K562 (cell line): ENCODE measurements around the gene PTTG1IP. TPM values are rescaled to one million over a fixed set of nuclear protein-coding genes. Genes with fewer than 3 reads are reported as not detected.

ENCODE experiments used
- ATAC-seq: fragments of 200-7000 bp; cut with Tn5 transposase; 3 replicates; pipeline ENCODE4 v1.9.1; 2020; ENCODE audit warnings: moderate library complexity
- BruUV-seq: library from RNA; stranded (reverse); fragments of 400-500 nt; replicated peaks from 2 replicates; lab custom pipeline; 2021; lab: Mats Ljungman, UMichigan
- CTCF ChIA-PET: fragments of 300-600 bp; formaldehyde crosslinking; extraction: SDS; loops from one replicate; lab custom pipeline; 2021; ENCODE audit warnings: low intra/inter-chr PET ratio; lab: Yijun Ruan, JAX
- POLR2A ChIA-PET: fragments of 300-600, 350-650 bp; sonication (Branson Sonifier 250); formaldehyde crosslinking; extraction: SDS; loops from one replicate; lab custom pipeline; 2021; ENCODE audit warnings: antibody characterized with exemption, inconsistent platforms; lab: Yijun Ruan, JAX
- DNase-seq, 4 experiments: peaks; one replicate each; pipeline versions ENCODE4 v3.0.0 to v3.0.0-alpha.2; 2011 to 2018; ENCODE audit warnings: low spot score in 3 of 4, mixed read lengths in 3 of 4; ENCODE audit errors: extremely low read depth in 1 of 4
- FAIRE-seq: peaks from 2 replicates; lab custom pipeline; 2011; peaks lifted over from hg19 to GRCh38; lab: Jason Lieb, UNC
- H2AFZ ChIP-seq: 2 replicates; pipeline ENCODE4 v1.6.0; 2011; ENCODE audit warnings: low read depth, low read length, control low read depth, inconsistent platforms
- H3K27ac ChIP-seq: fragments of 200-600 bp; 3 replicates; pipeline ENCODE4 v1.8.0; 2011; ENCODE audit warnings: low read depth, mild to moderate bottlenecking, control low read depth, inconsistent platforms, low read length, moderate library complexity, mixed read lengths; ENCODE audit errors: extremely low read depth
- H3K27me3 ChIP-seq, 2 experiments: fragments of 300-600 bp in 1 of 2; 2 replicates in 1 of 2; 3 replicates in 1 of 2; pipeline versions ENCODE4 v1.6.0 to v1.8.0; 2011; ENCODE audit warnings: inconsistent platforms in 2 of 2, low read length in 2 of 2, mild to moderate bottlenecking in 1 of 2, mixed read lengths in 1 of 2, moderate library complexity in 1 of 2; ENCODE audit not compliant: control insufficient read depth in 2 of 2, insufficient read depth in 2 of 2
- H3K36me3 ChIP-seq: fragments of 300-600 bp; 3 replicates; pipeline ENCODE4 v1.8.0; 2011; ENCODE audit warnings: mild to moderate bottlenecking, low read length, inconsistent platforms; ENCODE audit not compliant: control insufficient read depth, insufficient read depth
- H3K4me1 ChIP-seq, 2 experiments: fragments of 200-600 bp in 1 of 2; replicated peaks in 1 of 2; 2 replicates in 1 of 2; 3 replicates in 1 of 2; pipeline versions ENCODE4 v1.5.1 to v1.8.0; 2011; ENCODE audit warnings: inconsistent platforms in 2 of 2, low read length in 2 of 2, mild to moderate bottlenecking in 1 of 2, mixed read lengths in 1 of 2, moderate library complexity in 1 of 2; ENCODE audit not compliant: control insufficient read depth in 2 of 2, insufficient read depth in 2 of 2
- H3K4me2 ChIP-seq: 2 replicates; pipeline ENCODE4 v1.6.1; 2011; ENCODE audit warnings: low read length, control low read depth, inconsistent platforms, mixed read lengths; ENCODE audit not compliant: insufficient read depth
- H3K4me3 ChIP-seq: fragments of 200-600 bp; sonication (generic), shearing (Covaris generic); 2 replicates; pipeline ENCODE4 v1.5.1; 2016; ENCODE audit warnings: control low read depth, inconsistent platforms
- H3K79me2 ChIP-seq: fragments of 200-600 bp; 3 replicates; pipeline ENCODE4 v1.8.0; 2011; ENCODE audit warnings: low read length, inconsistent platforms; ENCODE audit not compliant: control insufficient read depth, insufficient read depth
- H3K9ac ChIP-seq, 2 experiments: 2 replicates each; pipeline versions ENCODE4 v1.6.0 to v1.6.1; 2011; ENCODE audit warnings: low read depth in 2 of 2, low read length in 2 of 2, control low read depth in 1 of 2, inconsistent platforms in 1 of 2, mild to moderate bottlenecking in 1 of 2, mixed read lengths in 1 of 2; ENCODE audit not compliant: insufficient read depth in 1 of 2
- H3K9me1 ChIP-seq: one replicate; pipeline ENCODE4 v1.6.0; 2011; ENCODE audit warnings: inconsistent platforms, mild to moderate bottlenecking, low read length, moderate library complexity; ENCODE audit not compliant: control insufficient read depth, insufficient read depth
- H3K9me3 ChIP-seq: replicated peaks from 2 replicates; pipeline ENCODE4 v1.5.1; 2011; ENCODE audit warnings: low read depth, low read length, inconsistent platforms; ENCODE audit not compliant: control insufficient read depth, insufficient read depth
- H4K20me1 ChIP-seq: replicated peaks from 2 replicates; pipeline ENCODE4 v1.6.1; 2011; ENCODE audit warnings: low read length, inconsistent platforms, mixed read lengths; ENCODE audit not compliant: control insufficient read depth, insufficient read depth
- BHLHE40 ChIP-seq: IDR thresholded peaks from 2 replicates; pipeline ENCODE4 v1.6.1; 2011; ENCODE audit warnings: low read length, improper control_type of control experiment
- FOS ChIP-seq: IDR thresholded peaks from 3 replicates; pipeline ENCODE4 v1.6.1; 2011; ENCODE audit not compliant: insufficient read length; ENCODE audit errors: extremely low read depth
- FOSL1 ChIP-seq: fragments of 200-800 bp; sonication (Bioruptor generic); conservative IDR thresholded peaks from 2 replicates; pipeline ENCODE4 v1.6.1; 2016; ENCODE audit warnings: missing genetic modification characterization, missing compliant biosample characterization
- IRF2 ChIP-seq: sonication (generic); formaldehyde crosslinking; IDR thresholded peaks from 2 replicates; pipeline ENCODE4 v1.8.1; 2022; ENCODE audit warnings: mild to moderate bottlenecking, missing genetic modification reagents
- PTBP1 ChIP-seq: fragments of 200-400 bp; formaldehyde crosslinking; IDR thresholded peaks from 2 replicates; pipeline ENCODE4 v1.6.1; 2017; ENCODE audit warnings: low read depth, low read length
- SAP30 ChIP-seq: fragments of 200-600 bp; sonication (generic); IDR thresholded peaks from 2 replicates; pipeline ENCODE4 v1.6.1; 2012; ENCODE audit warnings: borderline replicate concordance, low read depth, mild to moderate bottlenecking, moderate library complexity, low read length, control low read depth, inconsistent platforms; ENCODE audit not compliant: insufficient read depth, poor library complexity, severe bottlenecking
- SRSF1 ChIP-seq: fragments of 200-400 bp; formaldehyde crosslinking; IDR thresholded peaks from 2 replicates; pipeline ENCODE4 v1.6.1; 2017; ENCODE audit warnings: mild to moderate bottlenecking, low read depth, low read length, moderate library complexity
- ZNF274 ChIP-seq: IDR thresholded peaks from 2 replicates; pipeline ENCODE4 v1.6.1; 2011; ENCODE audit warnings: low read depth, mild to moderate bottlenecking, low read length, moderate library complexity, borderline replicate concordance
- WGBS: fragments of 100-300 bp; shearing (Covaris generic); methylation state at CpG from one replicate; pipeline ENCODE4 v1.1.6; 2016; ENCODE audit warnings: low coverage, mixed read lengths; ENCODE audit not compliant: insufficient coverage; ENCODE audit errors: missing lambda C conversion rate; 5-methylcytosine and 5-hydroxymethylcytosine counted together
- in situ Hi-C: fragments of 300-500 bp; cut with MboI; formaldehyde crosslinking; loops from 4 replicates; pipeline ENCODE4 v1.15.0; 2018; ENCODE audit warnings: inconsistent platforms, mixed read lengths
- intact Hi-C: fragments of 100-400 bp; cut with micrococcal nuclease; formaldehyde crosslinking; loops from 2 replicates; pipeline ENCODE4 v1.14.2; 2022
- polyA plus RNA-seq, 8 experiments: library from polyadenylated mRNA; depleted of rRNA in 4 of 8; stranded (reverse) in 5 of 8; unstranded in 3 of 8; fragments of >200 nt; fragmentation: Nextera tagmentation in 2 of 8; fragmentation: Illumina TruSeq in 1 of 8; extraction: Ambion mirVana in 2 of 8; extraction: Trizol in 1 of 8; gene quantifications; 2 replicates each; pipeline versions ENCODE4 v1.2.1 to v1.2.3, GENCODE V29; 2011 to 2014; ENCODE audit warnings: inconsistent platforms in 1 of 8, missing spikeins in 1 of 8
- total RNA-seq, 7 experiments: library from RNA; depleted of rRNA in 6 of 7; stranded (reverse); fragments of >200 nt in 6 of 7; fragmentation: Illumina TruSeq in 2 of 7; extraction: Trizol in 2 of 7; gene quantifications; 2 replicates each; pipeline versions ENCODE4 v1.2.1 to v1.2.3, GENCODE V29; 2011 to 2021; ENCODE audit warnings: low replicate concordance in 1 of 7
- TF ChIP-seq, protein P1 (sequence below): fragments of 250-450 bp; sonication (Bioruptor Pico); IDR thresholded peaks from 2 replicates; pipeline ENCODE4 v1.4.0; 2020

PTTG1IP gene
- total and polyA plus RNA-seq, 9 of the 15 experiments (the other 6 are each of a cell fraction or from before 2014, with no cell fraction given) = 5.0 to 99.3 (median 82.4) TPM

- 38% methylated on average over 22 of the region's 24 CpGs for WGBS
- intact Hi-C loops = no loop called here
- CTCF ChIA-PET = no interaction called here
- no peak overlapping the region for H2AFZ ChIP-seq
- peak overlapping the region in 1 of 2 experiments; percentile 11; a peak in 1 of 4 replicates for H3K9ac ChIP-seq
- peaks cover 0 to 62% of the 10 kb centered on the region in 2 experiments; a peak in 2 of 5 replicates for H3K4me1 ChIP-seq
- H3K9me1 ChIP-seq = peaks cover 3% of the 10 kb centered on the region
- no peak for FAIRE-seq
- BruUV-seq = no TSS peak
- H3K27me3 ChIP-seq = peaks cover 23 to 65% of the 10 kb centered on the region in 2 experiments; a peak in 4 of 5 replicates
- peaks cover 20% of the 10 kb centered on the region for H4K20me1 ChIP-seq
- H3K27ac ChIP-seq = no peak overlapping the region
- TF ChIP-seq FOSL1 (tag) (no peak), FOS (no peak)
- TF ChIP-seq, all 486 proteins: peak for 0
- Histone ChIP-seq H3K4me2 (no peak overlapping the region), H3K9me3 (no peaks in the 10 kb centered on the region), H3K79me2 (no peaks in the 10 kb centered on the region), H3K36me3 (no peaks in the 10 kb centered on the region), H3K4me3 (no peak overlapping the region)
- ATAC-seq = no peak
- POLR2A ChIA-PET = interaction anchor here (0.6 to 1.2 kb wide), 3 partner anchors 28 to 92 kb away, joined by 3 to 4 read pairs (median 4); no protein-coding TSS in a partner anchor
- in situ Hi-C loops = no loop called here
- DNase-seq = no peak
Observed at GRCh38 chr21:44887807-44888580, 14.5 kb upstream of the PTTG1IP start.

GRCh38 chr21:44887126-44887806 lies 13.8 kb upstream of the PTTG1IP start:
- Histone ChIP-seq H3K9ac (0 out of 4 replicates have a peak overlapping the region, but pooled peaks of 1 of the 2 experiments have one; percentile 11), H3K27me3 (peaks cover 23 to 64% of the 10 kb centered on the region in 2 experiments; a peak in 4 of 5 replicates), H2AFZ (no peak overlapping the region), H3K4me2 (no peak overlapping the region), H4K20me1 (peaks cover 16% of the 10 kb centered on the region), H3K9me3 (no peaks in the 10 kb centered on the region), H3K4me1 (peaks cover 0 to 61% of the 10 kb centered on the region in 2 experiments; a peak in 2 of 5 replicates), H3K4me3 (no peak overlapping the region), H3K27ac (no peak overlapping the region), H3K79me2 (no peaks in the 10 kb centered on the region), H3K36me3 (no peaks in the 10 kb centered on the region), H3K9me1 (peaks cover 3% of the 10 kb centered on the region)
- DNase-seq = no peak
- 27% methylated on average over 11 of the region's 11 CpGs for WGBS
- FAIRE-seq = no peak
- ChIA-PET CTCF (no interaction called here), POLR2A (interaction anchor here (1.2 kb wide), 1 partner anchor 32 kb away, joined by 3 read pairs; no protein-coding TSS in a partner anchor)
- in situ Hi-C loops = no loop called here
- no TSS peak for BruUV-seq
- ATAC-seq = peak; percentile 6; the same call in 1 of the 3 replicates
- intact Hi-C loops = no loop called here
- TF ChIP-seq SRSF1 (no peak), SAP30 (no peak), BHLHE40 (no peak), ZNF274 (no peak), PTBP1 (no peak), IRF2 (CRISPR knock-in tag) (no peak)
- TF ChIP-seq, protein P1, sequence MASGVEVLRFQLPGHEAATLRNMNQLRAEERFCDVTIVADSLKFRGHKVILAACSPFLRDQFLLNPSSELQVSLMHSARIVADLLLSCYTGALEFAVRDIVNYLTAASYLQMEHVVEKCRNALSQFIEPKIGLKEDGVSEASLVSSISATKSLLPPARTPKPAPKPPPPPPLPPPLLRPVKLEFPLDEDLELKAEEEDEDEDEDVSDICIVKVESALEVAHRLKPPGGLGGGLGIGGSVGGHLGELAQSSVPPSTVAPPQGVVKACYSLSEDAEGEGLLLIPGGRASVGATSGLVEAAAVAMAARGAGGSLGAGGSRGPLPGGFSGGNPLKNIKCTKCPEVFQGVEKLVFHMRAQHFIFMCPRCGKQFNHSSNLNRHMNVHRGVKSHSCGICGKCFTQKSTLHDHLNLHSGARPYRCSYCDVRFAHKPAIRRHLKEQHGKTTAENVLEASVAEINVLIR = no peak
